Liver (tissue), 9 donors: ENCODE results near the gene POLD3. TPM values are rescaled to one million over a fixed set of nuclear protein-coding genes. Genes with fewer than 3 reads are reported as not detected.

Experiments used
- DNase-seq: peaks from one replicate; pipeline ENCODE4 v3.0.0-alpha.2; 2017; ENCODE audit warnings: low spot score
- H3K27ac ChIP-seq, 2 donors: one replicate each; pipeline ENCODE4 v1.7.0; 2013; ENCODE audit warnings: inconsistent platforms in 2 of 2, low read length in 2 of 2, control low read depth in 1 of 2, low read depth in 1 of 2, mild to moderate bottlenecking in 1 of 2
- H3K27me3 ChIP-seq, 4 donors: one replicate each; pipeline versions ENCODE4 v1.6.1 to v1.7.0; 2013; ENCODE audit warnings: low read length in 3 of 4, inconsistent platforms in 1 of 4, mild to moderate bottlenecking in 1 of 4, moderate library complexity in 1 of 4; ENCODE audit not compliant: control insufficient read depth in 4 of 4, insufficient read depth in 4 of 4
- H3K36me3 ChIP-seq, 4 donors: one replicate each; pipeline versions ENCODE4 v1.6.1 to v1.7.0; 2013; ENCODE audit warnings: low read length in 3 of 4, mild to moderate bottlenecking in 3 of 4, low read depth in 1 of 4, moderate library complexity in 1 of 4; ENCODE audit not compliant: control insufficient read depth in 4 of 4, insufficient read depth in 3 of 4
- H3K4me1 ChIP-seq, 4 donors: one replicate each; pipeline versions ENCODE4 v1.6.1 to v1.7.0; 2013; ENCODE audit warnings: low read length in 3 of 4, mild to moderate bottlenecking in 3 of 4, moderate library complexity in 1 of 4; ENCODE audit not compliant: control insufficient read depth in 4 of 4, insufficient read depth in 4 of 4
- H3K4me3 ChIP-seq, 3 donors: one replicate each; pipeline versions ENCODE4 v1.6.1 to v1.7.0; 2013; ENCODE audit warnings: low read length in 3 of 3, control low read depth in 1 of 3, low read depth in 1 of 3, mild to moderate bottlenecking in 1 of 3
- H3K9ac ChIP-seq, 2 donors: one replicate each; pipeline ENCODE4 v1.7.0; 2013; ENCODE audit warnings: low read length in 2 of 2, mild to moderate bottlenecking in 2 of 2, moderate library complexity in 2 of 2, control low read depth in 1 of 2, low read depth in 1 of 2
- H3K9me3 ChIP-seq, 4 donors: one replicate each; pipeline versions ENCODE4 v1.6.1 to v1.7.0; 2013; ENCODE audit warnings: low read length in 3 of 4; ENCODE audit not compliant: control insufficient read depth in 4 of 4
- EGR1 ChIP-seq, 2 donors: IDR thresholded peaks; 2 replicates each; pipeline ENCODE4 v1.6.1; 2016 to 2018; ENCODE audit warnings: antibody characterized with exemption in 2 of 2, low read depth in 2 of 2
- FOXA1 ChIP-seq: IDR thresholded peaks from 2 replicates; pipeline ENCODE4 v1.6.1; 2016; ENCODE audit warnings: antibody characterized with exemption
- FOXA2 ChIP-seq: IDR thresholded peaks from 2 replicates; pipeline ENCODE4 v1.6.1; 2016; ENCODE audit warnings: antibody characterized with exemption
- GABPA ChIP-seq, 2 donors: IDR thresholded peaks in 1 of 2; conservative IDR thresholded peaks in 1 of 2; 2 replicates each; pipeline ENCODE4 v1.6.1; 2016; ENCODE audit warnings: antibody characterized with exemption in 2 of 2, mild to moderate bottlenecking in 1 of 2, moderate library complexity in 1 of 2
- HNF4A ChIP-seq, 2 donors: conservative IDR thresholded peaks; 2 replicates each; pipeline ENCODE4 v1.6.1; 2016; ENCODE audit warnings: antibody characterized with exemption in 2 of 2, mild to moderate bottlenecking in 2 of 2
- HNF4G ChIP-seq: IDR thresholded peaks from 2 replicates; pipeline ENCODE4 v1.6.1; 2016; ENCODE audit warnings: antibody characterized with exemption
- JUND ChIP-seq, 2 donors: IDR thresholded peaks; 2 replicates each; pipeline ENCODE4 v1.6.1; 2016; ENCODE audit warnings: antibody characterized with exemption in 2 of 2
- NR2F2 ChIP-seq: IDR thresholded peaks from 2 replicates; pipeline ENCODE4 v1.6.1; 2016; ENCODE audit warnings: antibody characterized with exemption
- RAD21 ChIP-seq, 2 donors: IDR thresholded peaks; 2 replicates each; pipeline ENCODE4 v1.6.1; 2016; ENCODE audit warnings: antibody characterized with exemption in 2 of 2, mild to moderate bottlenecking in 2 of 2
- RXRA ChIP-seq, 2 donors: IDR thresholded peaks; 2 replicates each; pipeline ENCODE4 v1.6.1; 2017 to 2018; ENCODE audit warnings: antibody characterized with exemption in 2 of 2, mild to moderate bottlenecking in 1 of 2
- SP1 ChIP-seq: IDR thresholded peaks from 2 replicates; pipeline ENCODE4 v1.6.1; 2018; ENCODE audit warnings: antibody characterized with exemption, mild to moderate bottlenecking
- TAF1 ChIP-seq: conservative IDR thresholded peaks from 2 replicates; pipeline ENCODE4 v1.6.1; 2016; ENCODE audit warnings: antibody characterized with exemption, mild to moderate bottlenecking
- YY1 ChIP-seq: IDR thresholded peaks from 2 replicates; pipeline ENCODE4 v1.6.1; 2016; ENCODE audit warnings: antibody characterized with exemption, mild to moderate bottlenecking
- WGBS: extraction: QIAGEN DNeasy Blood & Tissue Kit; methylation state at CpG from one replicate; pipeline ENCODE4 v1.1.7; 2013; 5-methylcytosine and 5-hydroxymethylcytosine counted together
- polyA plus RNA-seq, 2 donors: library from polyadenylated mRNA; stranded (reverse) in 1 of 2; unstranded in 1 of 2; fragments of 200-250 nt in 1 of 2; fragments of >200 nt in 1 of 2; fragmentation: Nextera tagmentation in 1 of 2; extraction: Ambion mirVana in 1 of 2; gene quantifications; one replicate each; pipeline versions ENCODE4 v1.2.1 to v1.2.3, GENCODE V29; 2013 to 2015
- total RNA-seq, 2 donors: library from RNA; depleted of rRNA; stranded (reverse); fragments of >200 nt; gene quantifications; one replicate each; pipeline ENCODE4 v1.2.3, GENCODE V29; 2014
- TF ChIP-seq, protein P1 (sequence below): IDR thresholded peaks from 2 replicates; pipeline ENCODE4 v1.6.1; 2016; ENCODE audit warnings: antibody characterized with exemption
- TF ChIP-seq, protein P2 (sequence below): IDR thresholded peaks from 2 replicates; pipeline ENCODE4 v1.6.1; 2016; ENCODE audit warnings: antibody characterized with exemption
- TF ChIP-seq, protein P3 (sequence below): IDR thresholded peaks from 2 replicates; pipeline ENCODE4 v1.6.1; 2016; ENCODE audit warnings: antibody characterized with exemption, mild to moderate bottlenecking
- TF ChIP-seq, protein P4 (sequence below): fragments of 150-350 bp; IDR thresholded peaks from 2 replicates; pipeline ENCODE4 v1.5.1; 2017; ENCODE audit warnings: improper control_type of control experiment, low read depth, low read length; ENCODE audit not compliant: missing input control
- TF ChIP-seq, protein P5 (sequence below): IDR thresholded peaks from 2 replicates; pipeline ENCODE4 v1.6.1; 2016; ENCODE audit warnings: antibody characterized with exemption
- donor health status: healthy.
- donor health status: healthy.
- donor health status: healthy.
- donor health status: healthy.
- donor health status: healthy.

The POLD3 gene
- total and polyA plus RNA-seq, 4 donors: 3.0 to 8.3 (median 5.0) TPM

DNA sequence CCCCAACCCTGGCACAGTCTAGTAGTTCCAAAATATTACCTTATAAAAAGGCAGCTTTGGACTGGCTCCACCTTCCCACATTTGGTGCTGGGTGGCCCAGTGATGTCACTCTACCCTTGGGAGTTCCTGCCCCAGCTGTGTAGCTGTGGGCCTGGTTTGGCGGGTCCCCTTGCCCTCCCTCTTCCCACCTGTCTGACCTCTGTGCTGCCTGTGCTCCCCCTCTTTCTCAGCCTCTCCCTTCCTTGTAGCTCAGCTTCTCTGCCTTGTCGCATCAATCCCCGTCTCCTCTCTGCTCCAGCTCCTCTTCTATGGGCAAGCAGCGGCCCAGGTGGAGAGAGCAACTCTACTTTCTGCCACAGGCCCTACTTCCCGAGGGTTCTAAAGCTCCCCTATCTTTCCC is 84.2 kb downstream of the POLD3 start:
- Histone ChIP-seq H3K4me3 (no peak overlapping the region), H3K27ac (no peak overlapping the region), H3K4me1 (peaks cover 3 to 10% (median 5%) of the 10 kb centered on the region in 4 donors), H3K27me3 (no peaks in the 10 kb centered on the region), H3K36me3 (no peaks in the 10 kb centered on the region), H3K9ac (no peak overlapping the region), H3K9me3 (no peaks in the 10 kb centered on the region)
- 96% methylated on average over 5 of the region's 5 CpGs for WGBS
- no peak for DNase-seq
- TF ChIP-seq RXRA (IDR thresholded peaks at IDR 0.05): no peak
- TF ChIP-seq HNF4A (conservative IDR thresholded peaks at IDR 0.05): no peak
- TF ChIP-seq, protein P1, sequence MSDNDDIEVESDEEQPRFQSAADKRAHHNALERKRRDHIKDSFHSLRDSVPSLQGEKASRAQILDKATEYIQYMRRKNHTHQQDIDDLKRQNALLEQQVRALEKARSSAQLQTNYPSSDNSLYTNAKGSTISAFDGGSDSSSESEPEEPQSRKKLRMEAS: no peak
- no peak for TF ChIP-seq RAD21 (IDR thresholded peaks at IDR 0.05)
- no peak for TF ChIP-seq YY1
- no peak for TF ChIP-seq HNF4G
- TF ChIP-seq, protein P2, sequence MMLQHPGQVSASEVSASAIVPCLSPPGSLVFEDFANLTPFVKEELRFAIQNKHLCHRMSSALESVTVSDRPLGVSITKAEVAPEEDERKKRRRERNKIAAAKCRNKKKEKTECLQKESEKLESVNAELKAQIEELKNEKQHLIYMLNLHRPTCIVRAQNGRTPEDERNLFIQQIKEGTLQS: no peak
- no peak for TF ChIP-seq GABPA (IDR thresholded peaks at IDR 0.05 in 1 of 2, conservative IDR thresholded peaks at IDR 0.05 in 1 of 2)
- TF ChIP-seq SP1: no peak
- TF ChIP-seq JUND (IDR thresholded peaks at IDR 0.05): no peak
- no peak for TF ChIP-seq FOXA2
- no peak for TF ChIP-seq FOXA1
- TF ChIP-seq, protein P3, sequence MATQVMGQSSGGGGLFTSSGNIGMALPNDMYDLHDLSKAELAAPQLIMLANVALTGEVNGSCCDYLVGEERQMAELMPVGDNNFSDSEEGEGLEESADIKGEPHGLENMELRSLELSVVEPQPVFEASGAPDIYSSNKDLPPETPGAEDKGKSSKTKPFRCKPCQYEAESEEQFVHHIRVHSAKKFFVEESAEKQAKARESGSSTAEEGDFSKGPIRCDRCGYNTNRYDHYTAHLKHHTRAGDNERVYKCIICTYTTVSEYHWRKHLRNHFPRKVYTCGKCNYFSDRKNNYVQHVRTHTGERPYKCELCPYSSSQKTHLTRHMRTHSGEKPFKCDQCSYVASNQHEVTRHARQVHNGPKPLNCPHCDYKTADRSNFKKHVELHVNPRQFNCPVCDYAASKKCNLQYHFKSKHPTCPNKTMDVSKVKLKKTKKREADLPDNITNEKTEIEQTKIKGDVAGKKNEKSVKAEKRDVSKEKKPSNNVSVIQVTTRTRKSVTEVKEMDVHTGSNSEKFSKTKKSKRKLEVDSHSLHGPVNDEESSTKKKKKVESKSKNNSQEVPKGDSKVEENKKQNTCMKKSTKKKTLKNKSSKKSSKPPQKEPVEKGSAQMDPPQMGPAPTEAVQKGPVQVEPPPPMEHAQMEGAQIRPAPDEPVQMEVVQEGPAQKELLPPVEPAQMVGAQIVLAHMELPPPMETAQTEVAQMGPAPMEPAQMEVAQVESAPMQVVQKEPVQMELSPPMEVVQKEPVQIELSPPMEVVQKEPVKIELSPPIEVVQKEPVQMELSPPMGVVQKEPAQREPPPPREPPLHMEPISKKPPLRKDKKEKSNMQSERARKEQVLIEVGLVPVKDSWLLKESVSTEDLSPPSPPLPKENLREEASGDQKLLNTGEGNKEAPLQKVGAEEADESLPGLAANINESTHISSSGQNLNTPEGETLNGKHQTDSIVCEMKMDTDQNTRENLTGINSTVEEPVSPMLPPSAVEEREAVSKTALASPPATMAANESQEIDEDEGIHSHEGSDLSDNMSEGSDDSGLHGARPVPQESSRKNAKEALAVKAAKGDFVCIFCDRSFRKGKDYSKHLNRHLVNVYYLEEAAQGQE: no peak
- TF ChIP-seq NR2F2: no peak
- TF ChIP-seq EGR1 (IDR thresholded peaks at IDR 0.05; ENCODE audit: low read depth in 2 of 2): no peak

DNA sequence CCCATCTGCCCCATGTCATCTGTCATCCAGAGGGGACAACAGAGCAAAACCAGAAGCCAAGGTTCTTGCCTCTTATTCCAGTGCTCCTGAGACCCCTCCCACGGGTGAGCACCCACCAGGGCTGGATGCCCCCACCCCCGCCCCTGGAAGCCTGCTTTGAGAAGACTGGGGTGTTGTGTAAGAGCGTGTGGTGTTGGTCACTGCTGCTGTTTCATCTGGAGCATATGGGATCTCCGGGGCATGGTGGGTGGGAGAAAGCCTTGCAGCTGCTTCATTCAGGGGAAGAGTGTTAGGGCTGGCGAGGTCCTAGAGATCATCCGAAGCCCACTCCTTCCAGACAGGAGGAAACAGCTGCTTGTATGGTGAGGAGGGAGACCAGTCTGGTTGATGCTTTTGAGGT is 84.7 kb downstream of the POLD3 start:
- peak; percentile 23 for DNase-seq

More for the DNA sequence above, 84.7 kb downstream of the POLD3 start:
- H3K4me1 ChIP-seq: peaks cover 6 to 15% (median 8%) of the 10 kb centered on the region in 4 donors
- WGBS: 83% methylated on average over 6 of the region's 6 CpGs
- no peak overlapping the region for H3K27ac ChIP-seq
- H3K36me3 ChIP-seq: no peaks in the 10 kb centered on the region
- TF ChIP-seq HNF4A (conservative IDR thresholded peaks at IDR 0.05): no peak
- TF ChIP-seq RXRA (IDR thresholded peaks at IDR 0.05): no peak
- TF ChIP-seq, protein P2: no peak
- no peak for TF ChIP-seq FOXA2
- TF ChIP-seq, protein P3: no peak
- TF ChIP-seq HNF4G: no peak
- TF ChIP-seq GABPA (IDR thresholded peaks at IDR 0.05 in 1 of 2, conservative IDR thresholded peaks at IDR 0.05 in 1 of 2): no peak
- no peak for TF ChIP-seq SP1
- TF ChIP-seq, protein P4, sequence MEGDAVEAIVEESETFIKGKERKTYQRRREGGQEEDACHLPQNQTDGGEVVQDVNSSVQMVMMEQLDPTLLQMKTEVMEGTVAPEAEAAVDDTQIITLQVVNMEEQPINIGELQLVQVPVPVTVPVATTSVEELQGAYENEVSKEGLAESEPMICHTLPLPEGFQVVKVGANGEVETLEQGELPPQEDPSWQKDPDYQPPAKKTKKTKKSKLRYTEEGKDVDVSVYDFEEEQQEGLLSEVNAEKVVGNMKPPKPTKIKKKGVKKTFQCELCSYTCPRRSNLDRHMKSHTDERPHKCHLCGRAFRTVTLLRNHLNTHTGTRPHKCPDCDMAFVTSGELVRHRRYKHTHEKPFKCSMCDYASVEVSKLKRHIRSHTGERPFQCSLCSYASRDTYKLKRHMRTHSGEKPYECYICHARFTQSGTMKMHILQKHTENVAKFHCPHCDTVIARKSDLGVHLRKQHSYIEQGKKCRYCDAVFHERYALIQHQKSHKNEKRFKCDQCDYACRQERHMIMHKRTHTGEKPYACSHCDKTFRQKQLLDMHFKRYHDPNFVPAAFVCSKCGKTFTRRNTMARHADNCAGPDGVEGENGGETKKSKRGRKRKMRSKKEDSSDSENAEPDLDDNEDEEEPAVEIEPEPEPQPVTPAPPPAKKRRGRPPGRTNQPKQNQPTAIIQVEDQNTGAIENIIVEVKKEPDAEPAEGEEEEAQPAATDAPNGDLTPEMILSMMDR: no peak
- TF ChIP-seq EGR1 (IDR thresholded peaks at IDR 0.05; ENCODE audit: low read depth in 2 of 2): no peak
- TF ChIP-seq FOXA1: no peak
- TF ChIP-seq YY1: no peak
- TF ChIP-seq, protein P5, sequence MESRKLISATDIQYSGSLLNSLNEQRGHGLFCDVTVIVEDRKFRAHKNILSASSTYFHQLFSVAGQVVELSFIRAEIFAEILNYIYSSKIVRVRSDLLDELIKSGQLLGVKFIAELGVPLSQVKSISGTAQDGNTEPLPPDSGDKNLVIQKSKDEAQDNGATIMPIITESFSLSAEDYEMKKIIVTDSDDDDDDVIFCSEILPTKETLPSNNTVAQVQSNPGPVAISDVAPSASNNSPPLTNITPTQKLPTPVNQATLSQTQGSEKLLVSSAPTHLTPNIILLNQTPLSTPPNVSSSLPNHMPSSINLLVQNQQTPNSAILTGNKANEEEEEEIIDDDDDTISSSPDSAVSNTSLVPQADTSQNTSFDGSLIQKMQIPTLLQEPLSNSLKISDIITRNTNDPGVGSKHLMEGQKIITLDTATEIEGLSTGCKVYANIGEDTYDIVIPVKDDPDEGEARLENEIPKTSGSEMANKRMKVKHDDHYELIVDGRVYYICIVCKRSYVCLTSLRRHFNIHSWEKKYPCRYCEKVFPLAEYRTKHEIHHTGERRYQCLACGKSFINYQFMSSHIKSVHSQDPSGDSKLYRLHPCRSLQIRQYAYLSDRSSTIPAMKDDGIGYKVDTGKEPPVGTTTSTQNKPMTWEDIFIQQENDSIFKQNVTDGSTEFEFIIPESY: no peak
- TF ChIP-seq RAD21 (IDR thresholded peaks at IDR 0.05): no peak
- TF ChIP-seq, protein P1: no peak
- no peak for TF ChIP-seq NR2F2
- no peak for TF ChIP-seq TAF1
- H3K4me3 ChIP-seq: no peak overlapping the region
- no peaks in the 10 kb centered on the region for H3K9me3 ChIP-seq
- no peak overlapping the region for H3K9ac ChIP-seq
- H3K27me3 ChIP-seq: no peaks in the 10 kb centered on the region
